A673 (cell line): ENCODE data around the gene BRI3BP.

Experiments used
- EZH2 ChIP-seq: fragments of 200-600 bp; sonication (generic); IDR thresholded peaks from 2 replicates; pipeline ENCODE4 v1.6.1; 2017; ENCODE audit warnings: borderline replicate concordance, low read depth, mild to moderate bottlenecking, mixed read lengths, antibody characterized with exemption, low read length; ENCODE audit not compliant: poor library complexity, severe bottlenecking
- TF ChIP-seq, protein P1 (sequence below): fragments of 300-800, 200-600 bp; sonication (generic); conservative IDR thresholded peaks from 2 replicates; pipeline ENCODE4 v1.5.1; 2017; ENCODE audit warnings: low read depth, mild to moderate bottlenecking, antibody characterized with exemption, low read length, moderate library complexity, mixed read lengths

GRCh38 chr12:124947013-124947412, 46.4 kb upstream of the BRI3BP start:
- TF ChIP-seq, protein P1, sequence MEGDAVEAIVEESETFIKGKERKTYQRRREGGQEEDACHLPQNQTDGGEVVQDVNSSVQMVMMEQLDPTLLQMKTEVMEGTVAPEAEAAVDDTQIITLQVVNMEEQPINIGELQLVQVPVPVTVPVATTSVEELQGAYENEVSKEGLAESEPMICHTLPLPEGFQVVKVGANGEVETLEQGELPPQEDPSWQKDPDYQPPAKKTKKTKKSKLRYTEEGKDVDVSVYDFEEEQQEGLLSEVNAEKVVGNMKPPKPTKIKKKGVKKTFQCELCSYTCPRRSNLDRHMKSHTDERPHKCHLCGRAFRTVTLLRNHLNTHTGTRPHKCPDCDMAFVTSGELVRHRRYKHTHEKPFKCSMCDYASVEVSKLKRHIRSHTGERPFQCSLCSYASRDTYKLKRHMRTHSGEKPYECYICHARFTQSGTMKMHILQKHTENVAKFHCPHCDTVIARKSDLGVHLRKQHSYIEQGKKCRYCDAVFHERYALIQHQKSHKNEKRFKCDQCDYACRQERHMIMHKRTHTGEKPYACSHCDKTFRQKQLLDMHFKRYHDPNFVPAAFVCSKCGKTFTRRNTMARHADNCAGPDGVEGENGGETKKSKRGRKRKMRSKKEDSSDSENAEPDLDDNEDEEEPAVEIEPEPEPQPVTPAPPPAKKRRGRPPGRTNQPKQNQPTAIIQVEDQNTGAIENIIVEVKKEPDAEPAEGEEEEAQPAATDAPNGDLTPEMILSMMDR: no peak
- no peak for TF ChIP-seq EZH2
